ENCODE data around the gene ABITRAM. TPM values are rescaled to one million over a fixed set of nuclear protein-coding genes. Genes with fewer than 3 reads are reported as not detected.
"Not testable (repeated sequence)": the region's sequence is repeated elsewhere in the genome, so short reads cannot be mapped to it uniquely, and the experiment has no call there.

Gene ABITRAM
- total RNA-seq, 1 donor from 2014 or later, result 3.8 TPM

DNA sequence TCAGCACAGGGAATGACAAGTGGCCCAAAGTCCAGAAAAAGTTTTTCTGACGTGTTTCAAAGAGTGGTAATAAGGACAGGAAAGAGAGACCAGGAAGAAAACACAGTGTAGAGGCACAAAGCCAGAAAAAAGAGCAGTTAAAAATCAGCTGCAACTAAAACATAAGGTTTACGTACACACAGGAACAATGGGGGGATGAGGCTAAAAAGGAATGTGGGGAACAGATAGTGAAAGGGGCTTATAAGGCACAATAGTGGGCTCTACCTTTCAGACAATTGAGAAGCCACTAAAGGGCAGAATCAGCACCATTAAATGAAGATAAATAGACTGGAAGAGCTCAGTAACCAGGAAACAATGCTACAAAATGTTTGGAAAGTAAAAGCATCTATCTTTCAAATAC lies 5.8 kb upstream of the ABITRAM start:
- no peak for DNase-seq (ENCODE audit: low read depth, low spot score)

DNA sequence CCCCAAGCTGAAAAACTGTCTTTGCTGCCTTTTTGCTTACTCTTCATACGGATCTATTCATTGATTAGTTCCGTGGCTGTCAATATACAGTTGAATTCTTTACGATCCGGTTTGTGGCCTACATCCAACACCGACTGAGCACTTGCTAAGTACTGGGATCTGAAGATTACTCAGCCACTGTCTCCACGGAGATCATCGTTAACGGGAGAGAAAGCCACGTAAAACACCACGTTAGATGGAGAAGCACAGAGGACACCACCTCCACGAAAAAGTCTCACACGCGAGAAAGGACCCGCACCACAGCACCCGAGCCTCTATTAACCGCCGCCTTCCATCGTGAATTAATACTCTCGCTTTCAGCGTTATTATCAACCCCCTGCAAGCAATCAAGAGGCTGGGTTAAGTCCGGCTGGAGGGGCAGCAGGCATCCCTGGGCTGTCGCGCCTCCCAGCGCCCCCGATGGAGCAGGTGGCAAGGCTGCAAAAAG lies 926 bp upstream of the ABITRAM start:
- no peak for DNase-seq (ENCODE audit: low read depth, low spot score)

DNA sequence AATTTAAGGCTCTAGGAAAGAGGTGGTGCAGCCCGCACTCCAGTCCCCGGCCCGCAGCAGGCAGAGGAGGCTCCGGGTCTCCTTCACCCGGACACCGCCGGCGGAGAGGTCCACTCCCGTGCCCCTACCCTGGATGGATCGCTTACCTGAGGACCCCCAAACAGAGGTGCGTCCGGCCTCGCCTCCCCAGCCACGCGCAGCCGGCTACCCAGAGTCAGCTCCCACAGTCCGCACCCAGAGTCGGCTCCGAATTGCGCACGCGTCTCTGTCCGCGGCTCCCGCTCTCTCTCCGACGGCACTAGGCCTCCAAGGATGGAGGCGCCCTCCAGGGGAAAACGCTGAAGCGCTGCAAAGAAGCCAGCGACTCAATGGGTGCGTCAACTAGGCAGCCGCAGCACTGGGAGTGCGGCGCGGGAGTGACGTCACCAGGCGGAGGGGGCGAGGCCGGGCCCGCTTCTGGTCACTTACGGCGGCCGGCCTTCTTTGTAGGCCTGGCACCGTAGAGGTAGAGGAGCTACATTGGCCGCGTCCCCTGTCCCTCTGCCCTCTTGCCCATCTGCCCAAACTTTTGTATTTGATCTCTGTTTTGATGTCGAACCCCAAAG lies 380 bp upstream of the ABITRAM start, which contains the start of gene ELP1:
TSS of gene ELP1 (minus strand) at position 407 of the 605 bp plus-strand sequence. CDS start 2,978 bp downstream, outside the sequence.
- DNase-seq (ENCODE audit: low read depth, low spot score), result peak; percentile 83

DNA sequence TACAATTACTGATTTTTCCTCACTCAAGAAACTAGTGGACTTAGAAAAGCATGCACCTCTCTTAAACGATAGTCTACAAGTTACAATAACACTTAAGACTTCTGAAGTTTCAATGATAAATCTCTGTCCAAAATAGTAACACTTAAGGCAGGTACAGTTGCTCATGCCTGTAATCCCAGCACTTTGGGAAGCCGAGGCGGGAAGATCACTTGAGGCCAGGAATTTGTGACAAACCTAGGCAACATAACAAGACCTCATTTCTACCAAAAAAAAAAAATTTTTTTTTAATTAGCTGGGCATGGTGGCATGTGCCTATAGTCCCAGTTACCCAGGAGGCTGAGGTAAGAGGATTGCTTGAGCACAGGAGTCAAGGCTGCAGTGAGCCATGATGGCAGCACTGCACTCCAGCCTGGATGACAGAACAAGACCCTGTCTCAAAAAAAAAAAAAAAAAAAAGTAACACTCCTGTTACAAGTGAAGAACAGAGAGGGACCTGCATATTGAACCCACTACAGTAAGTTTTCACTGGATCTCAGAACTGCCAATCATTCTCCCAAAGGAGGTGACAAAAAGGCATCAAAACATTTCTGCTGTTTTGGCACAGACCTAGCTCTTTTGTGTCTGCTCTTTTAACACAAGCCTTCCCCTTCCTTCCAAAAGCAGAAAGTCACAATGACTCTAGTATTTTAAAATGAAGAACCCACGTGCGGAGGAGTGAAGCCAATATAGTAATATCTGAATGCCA lies 3.5 kb downstream of the ABITRAM start:
- no peak for DNase-seq (ENCODE audit: low read depth, low spot score)

DNA sequence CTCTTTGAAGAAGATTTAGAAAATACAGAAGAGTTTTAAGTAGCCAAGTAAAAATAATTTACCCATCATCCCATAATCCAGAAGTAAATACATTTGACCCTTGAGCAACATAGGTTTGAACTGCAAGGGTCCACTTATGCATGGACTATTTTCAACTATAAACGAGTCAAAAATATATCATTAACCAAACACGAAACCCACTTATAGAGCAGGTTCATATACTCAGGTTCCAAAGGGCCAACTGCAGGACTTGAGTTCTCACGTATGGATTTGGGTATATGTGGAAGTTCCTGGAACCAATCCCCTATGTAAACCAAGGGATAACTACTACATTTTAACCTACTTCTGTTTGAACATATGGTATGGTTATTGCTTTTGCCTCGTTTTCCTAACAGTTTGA lies 5.8 kb downstream of the ABITRAM start:
- DNase-seq (ENCODE audit: low read depth, low spot score), result no peak

DNA sequence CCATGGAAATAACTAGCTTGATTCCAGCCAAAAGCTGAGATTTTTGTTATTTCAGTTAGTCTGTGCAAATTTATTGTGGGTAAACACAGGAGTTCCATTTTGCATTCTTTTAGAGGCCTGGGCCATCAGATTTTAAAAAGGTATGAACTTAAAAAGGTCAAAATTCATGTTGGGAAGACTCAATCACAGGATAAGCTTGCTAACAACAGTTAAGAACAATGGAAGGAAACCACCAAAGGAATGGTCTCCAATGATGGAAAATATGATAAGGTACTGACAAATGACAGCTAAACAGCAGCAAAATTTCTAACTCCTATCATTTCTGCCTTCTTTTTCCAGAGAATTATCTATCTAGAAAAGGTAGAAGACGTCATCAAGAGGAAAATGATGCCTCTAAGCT lies 16.0 kb downstream of the ABITRAM start:
- peak; percentile 36 for DNase-seq (ENCODE audit: low read depth, low spot score)

DNA sequence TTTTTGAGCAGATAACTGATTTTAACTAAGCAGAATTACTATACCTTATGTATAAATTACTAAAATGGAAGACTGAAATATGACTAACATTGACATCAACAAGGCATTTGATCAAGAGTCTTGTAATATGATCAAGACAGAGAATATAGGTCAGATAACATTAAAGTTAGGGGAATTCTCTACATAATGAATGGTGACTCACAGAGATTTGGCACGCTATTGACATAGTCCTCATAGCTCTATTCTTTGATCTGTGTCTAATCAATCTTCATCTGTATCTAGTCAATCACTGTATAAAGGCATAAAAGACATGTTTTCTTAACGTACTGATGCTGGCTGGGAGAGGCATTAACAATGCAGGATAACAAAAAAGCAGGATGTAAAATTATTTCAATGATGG lies 17.4 kb downstream of the ABITRAM start:
- DNase-seq (ENCODE audit: low read depth, low spot score), result no peak

DNA sequence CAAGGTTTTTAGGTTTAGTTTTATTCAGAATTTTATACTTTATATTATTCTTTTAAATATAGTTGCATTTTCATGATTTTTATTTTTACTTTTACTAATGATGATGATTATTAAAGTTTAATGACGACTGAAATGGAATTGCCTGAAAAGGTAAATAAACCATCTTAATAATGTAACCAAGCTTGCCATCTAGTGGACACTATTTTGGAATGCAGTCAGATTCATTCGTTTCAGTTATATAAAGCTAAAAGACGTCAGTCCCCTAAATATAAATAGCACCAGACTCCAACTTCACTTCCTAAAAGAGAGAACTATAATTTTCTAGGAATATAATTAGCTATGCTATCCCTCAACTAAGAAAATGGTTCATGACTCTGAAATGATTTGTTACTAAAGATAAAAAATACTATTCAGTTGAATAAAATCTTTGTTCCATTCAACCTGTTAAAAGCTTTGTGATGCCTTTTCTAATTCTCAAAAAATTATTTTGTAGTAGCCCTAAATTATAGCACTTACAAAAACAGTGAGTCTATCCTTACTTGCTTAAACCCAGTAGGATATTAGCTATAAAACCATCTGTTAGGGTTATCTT lies 19.9 kb downstream of the ABITRAM start:
- DNase-seq (ENCODE audit: low read depth, low spot score), result peak; percentile 7

DNA sequence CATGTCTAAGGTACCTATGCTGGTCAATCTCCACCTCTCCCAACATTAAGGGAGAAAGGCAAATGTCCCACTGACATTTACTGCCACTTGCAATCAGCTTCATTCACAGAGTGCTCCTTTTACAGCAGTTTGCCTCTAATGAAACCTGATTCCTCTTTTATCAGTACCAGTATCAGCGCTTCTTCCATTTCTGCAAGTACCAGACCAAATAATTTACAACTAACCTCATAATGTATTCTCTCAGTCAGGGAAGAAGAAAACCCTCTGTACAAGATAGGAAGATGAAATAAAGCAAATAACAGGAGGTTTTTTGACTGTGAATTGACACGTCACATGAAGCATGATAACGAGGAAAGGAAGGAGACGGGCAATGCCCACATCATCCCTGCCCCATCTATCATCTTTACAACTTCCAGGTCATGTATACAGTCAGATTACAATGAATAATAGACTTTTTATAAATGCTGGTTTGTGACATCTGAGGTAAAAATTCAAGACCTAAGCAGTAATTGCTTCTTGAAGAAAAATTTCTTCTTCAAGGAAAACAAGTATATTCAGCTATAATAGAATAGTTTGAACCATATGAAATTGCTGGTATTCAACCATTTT lies 21.9 kb downstream of the ABITRAM start:
- DNase-seq (ENCODE audit: low read depth, low spot score), result no peak

DNA sequence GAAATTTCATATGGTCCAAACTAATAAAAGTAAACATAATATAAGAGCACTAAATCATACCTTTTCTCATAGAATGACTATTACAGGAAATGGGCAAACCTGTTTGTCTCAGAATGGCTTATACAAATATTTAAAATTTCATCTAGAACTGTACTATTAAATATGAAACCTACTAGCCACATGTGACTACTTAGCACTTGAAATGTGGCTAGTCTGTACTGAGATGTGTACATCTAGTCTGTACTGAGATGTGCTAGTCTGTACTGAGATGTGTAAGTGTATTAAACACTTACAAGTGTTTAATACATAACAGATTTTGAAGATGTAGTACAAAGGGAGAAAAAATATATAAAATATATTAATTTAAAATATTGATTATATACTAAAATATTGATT lies 22.4 kb downstream of the ABITRAM start:
- DNase-seq (ENCODE audit: low read depth, low spot score), result no peak

DNA sequence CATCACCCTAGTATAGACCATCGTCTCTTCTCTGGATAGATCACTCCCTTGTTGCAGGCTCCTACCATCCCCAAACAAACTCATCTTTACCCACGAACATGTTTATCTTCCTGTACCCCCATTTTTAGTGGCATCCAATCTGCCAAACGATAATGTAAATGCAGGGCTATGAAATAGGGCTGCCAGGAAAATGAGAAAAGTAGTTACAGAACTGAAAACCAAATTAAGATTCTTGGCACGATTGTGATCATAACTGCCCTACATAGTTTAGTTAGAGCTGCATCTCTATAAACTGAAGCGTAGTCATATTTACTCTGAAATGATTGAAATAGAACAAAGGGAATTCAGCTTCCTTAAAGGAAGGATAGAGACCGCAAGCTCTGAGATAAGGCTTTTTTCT lies 26.1 kb downstream of the ABITRAM start:
- no peak for DNase-seq (ENCODE audit: low read depth, low spot score)

DNA sequence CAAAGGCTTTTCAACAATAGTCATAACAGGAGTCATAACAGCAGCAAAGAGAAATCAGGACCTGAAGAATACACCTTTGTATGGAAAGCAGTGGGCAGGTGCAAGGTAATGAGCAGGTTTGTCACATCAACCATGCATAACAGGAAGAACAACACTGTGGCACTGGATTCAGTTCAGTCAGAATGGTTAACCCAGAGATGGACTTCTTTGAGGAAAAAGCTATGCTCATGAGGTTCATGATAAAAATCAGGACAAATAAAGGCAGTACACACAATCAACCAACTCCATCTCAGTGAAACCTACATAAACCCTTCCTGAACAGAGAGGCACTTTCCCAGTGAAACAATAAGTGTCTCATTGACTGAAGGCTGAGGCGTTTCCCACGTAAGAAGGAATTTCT lies 27.0 kb downstream of the ABITRAM start:
- no peak for DNase-seq (ENCODE audit: low read depth, low spot score)

DNA sequence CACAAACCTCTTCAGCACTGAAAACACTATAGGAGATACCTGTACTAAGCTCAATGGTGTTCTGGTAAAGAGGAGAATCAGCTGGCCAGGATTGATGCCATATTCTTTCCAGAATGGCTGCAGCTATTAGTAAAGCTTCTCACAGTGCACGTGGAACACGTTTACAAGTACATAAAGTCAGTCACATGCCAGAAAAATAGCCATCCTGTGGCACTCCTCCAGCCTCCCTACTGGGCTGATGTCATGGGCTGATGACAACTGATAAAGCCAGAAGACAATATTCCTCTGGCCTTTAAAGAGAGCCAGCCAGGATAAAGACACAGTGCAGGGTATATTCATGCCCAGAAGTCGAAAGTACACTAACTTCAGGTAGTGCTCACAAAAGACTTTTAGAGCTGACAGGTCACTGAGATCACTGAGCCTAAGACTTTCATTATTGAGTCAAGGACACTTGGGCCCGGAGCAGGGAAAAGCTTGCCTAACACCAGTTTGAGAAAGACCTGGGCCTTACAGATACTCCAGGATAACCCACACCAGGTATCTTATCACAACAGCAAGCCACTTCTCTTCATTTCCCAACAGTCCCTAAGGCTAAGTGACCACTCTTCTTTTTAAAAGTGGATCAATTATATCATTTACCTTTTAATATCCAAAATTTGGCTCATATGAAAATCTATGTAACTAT lies 29.4 kb downstream of the ABITRAM start:
- DNase-seq (ENCODE audit: low read depth, low spot score), result no peak

DNA sequence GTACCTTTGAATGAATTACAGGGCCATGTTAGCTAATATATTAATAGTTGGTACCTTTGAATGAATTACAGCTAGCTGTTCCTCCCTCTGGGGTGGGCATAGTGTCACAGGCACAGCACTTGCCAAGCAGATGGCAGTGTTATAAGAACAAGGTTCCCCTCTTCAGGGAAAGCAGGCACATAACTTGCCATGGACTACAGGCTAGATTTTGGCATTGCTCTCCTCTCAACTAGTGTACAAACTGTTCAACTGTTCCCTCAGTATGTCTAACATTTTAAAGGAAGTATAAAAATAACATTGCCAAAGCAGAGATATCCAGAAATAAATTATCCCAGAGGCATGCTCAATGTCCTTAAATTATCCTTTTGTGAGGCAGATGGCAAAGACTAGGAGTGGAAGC lies 33.7 kb downstream of the ABITRAM start:
- no peak for DNase-seq (ENCODE audit: low read depth, low spot score)

DNA sequence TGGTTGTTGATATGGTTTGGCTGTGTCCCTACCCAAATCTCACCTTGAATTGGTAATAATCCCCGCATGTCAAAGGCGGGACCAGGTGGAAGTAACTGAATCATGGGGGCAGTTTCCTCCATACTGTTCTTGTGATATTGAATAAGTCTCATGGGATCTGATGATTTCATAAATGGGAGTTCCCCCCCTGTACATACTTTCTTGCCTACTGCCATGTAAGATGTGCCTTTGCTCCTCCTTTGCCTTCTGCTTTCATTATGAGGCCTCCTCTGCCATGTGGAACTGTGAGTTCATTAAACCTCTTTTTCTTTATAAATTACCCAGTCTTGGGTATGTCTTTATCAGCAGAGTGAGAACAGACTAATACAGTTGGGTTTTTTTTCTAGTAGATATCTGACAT lies 37.2 kb downstream of the ABITRAM start:
- DNase-seq (ENCODE audit: low read depth, low spot score), result not testable (repeated sequence)

DNA sequence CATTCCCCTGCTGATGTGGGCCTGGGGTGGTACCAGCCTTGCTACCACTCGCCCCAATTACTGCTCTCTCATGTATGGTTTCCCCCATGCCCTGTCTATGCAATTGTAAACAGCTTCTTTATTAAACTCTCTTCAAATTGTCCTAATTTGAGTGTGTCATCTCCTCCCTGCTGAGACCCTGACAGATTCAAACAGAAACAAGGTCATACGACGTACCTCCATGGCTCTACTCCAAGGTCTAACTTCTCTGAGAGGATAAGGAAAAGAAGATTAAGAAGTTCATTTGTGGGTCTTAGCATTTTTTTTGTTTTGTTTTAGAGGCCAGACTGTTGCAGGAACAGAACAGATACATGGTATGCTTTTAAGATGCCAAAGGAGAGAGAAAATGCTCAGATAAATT lies 38.0 kb downstream of the ABITRAM start:
- DNase-seq (ENCODE audit: low read depth, low spot score), result no peak

DNA sequence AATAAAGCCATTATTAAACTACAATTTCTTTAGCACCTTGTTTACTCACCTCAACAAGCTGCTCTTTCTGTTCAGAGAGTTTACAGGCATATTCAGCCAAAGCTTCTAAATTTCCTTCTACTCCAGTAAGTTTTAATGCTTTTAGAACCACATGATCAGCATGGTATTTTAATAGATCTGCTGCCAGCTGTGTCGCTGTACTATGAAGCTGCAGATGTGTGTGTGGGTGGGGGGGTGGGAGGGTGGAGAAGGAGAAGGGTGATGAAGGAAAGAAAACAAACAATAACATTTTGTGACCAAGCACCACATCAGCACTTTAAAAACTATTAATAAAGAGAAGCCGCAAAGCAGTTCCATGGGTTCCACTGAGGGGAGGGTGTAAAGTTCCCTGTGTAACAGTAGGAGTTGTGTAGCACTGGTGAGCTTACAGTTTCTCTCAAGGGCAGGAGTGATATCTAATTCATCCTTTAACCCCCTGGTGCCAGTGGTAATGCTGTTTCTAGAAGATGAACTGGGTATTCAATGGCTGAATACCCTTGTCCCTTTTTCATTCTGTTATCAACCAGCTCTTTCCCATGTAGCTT lies 38.5 kb downstream of the ABITRAM start:
- DNase-seq (ENCODE audit: low read depth, low spot score), result no peak

DNA sequence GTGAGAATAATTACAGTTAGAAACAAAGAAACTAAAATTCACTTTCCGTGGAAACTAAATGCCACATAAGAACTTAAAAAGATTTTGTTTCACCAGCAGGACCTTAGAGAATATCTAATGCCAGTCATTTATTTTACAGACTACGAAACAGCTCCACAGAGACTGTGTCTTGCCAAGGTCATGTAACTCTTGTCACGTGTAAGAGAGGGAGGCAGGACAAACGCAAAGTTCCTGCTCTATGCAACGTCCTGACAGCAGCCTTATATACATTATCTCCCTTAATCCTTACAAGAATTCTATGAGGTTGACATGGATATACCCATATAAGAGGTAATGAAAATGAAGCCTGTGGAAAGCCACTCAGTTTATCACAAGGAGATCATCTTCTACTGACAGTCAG lies 39.7 kb downstream of the ABITRAM start:
- no peak for DNase-seq (ENCODE audit: low read depth, low spot score)

DNA sequence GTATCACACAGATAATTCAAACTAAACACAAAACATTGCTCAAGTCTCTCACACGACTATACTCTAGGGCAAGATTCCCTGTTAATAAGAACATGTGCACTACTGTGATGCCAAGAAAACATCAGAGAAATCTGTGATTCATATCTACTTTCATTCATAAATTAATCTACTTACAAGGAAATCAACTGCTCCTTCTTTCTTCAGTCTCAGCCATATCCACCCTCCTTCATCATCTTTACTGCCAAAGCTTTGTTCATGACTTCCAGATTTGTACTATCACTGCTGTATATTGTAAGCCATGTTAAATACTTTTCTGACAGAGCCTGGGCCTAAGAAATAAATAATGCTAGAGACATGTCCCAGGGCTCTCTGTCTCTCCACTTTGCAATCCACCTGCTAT lies 44.0 kb downstream of the ABITRAM start:
- no peak for DNase-seq (ENCODE audit: low read depth, low spot score)

DNA sequence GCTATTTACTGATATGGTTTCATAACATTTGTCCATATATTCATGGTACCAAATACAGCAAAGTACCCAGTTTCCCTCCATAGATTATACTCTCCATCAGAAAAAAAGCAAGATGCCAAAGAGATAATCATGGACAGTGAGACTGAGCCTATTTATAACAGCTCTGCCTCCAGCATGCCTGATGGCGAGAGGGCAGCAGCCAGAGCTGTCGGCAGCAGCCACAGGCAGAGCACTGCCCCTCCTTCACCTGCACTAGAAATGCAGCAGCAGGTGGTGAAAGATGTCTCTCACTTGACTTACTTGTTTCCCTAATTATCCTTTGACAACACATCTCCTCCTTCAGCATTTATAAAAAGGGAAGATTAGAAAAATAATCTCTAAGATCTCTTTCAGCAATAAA lies 46.7 kb downstream of the ABITRAM start:
- no peak for DNase-seq (ENCODE audit: low read depth, low spot score)

DNA sequence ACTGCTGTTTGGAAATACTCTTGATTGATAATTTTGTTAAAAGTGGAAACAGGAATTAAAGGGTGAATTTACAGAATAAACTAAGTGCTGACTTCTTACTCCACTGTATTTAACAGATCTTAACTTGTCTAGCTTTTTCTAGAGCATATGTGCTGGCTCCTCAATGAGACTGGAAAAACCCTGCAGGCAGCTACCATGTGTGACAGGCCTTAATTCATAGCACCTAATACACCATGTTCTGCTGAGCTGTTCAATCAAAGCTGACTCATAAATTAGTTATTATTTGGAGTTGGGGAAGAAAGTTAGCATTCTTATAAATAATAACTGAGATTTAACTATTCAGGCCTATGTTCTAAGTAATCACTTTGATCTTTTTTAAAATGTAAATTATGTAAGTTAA lies 49.7 kb downstream of the ABITRAM start:
- DNase-seq (ENCODE audit: low read depth, low spot score), result no peak

Data from pulmonary artery endothelial cell (primary cell).